ENCODE measurements around the gene TPI1.
"Not testable (repeated sequence)": the region's sequence is repeated elsewhere in the genome, so short reads cannot be mapped to it uniquely, and the experiment has no call there.

Gene TPI1

GRCh38 chr12:6871052-6871957, 4.0 kb downstream of the TPI1 start:
- Histone ChIP-seq H3K36me3 (ENCODE audit: control insufficient read depth, insufficient read depth, low read length) (peaks cover 30% of the 10 kb centered on the region), H3K4me3 (ENCODE audit: low read depth, low read length) (peak overlapping the region; percentile 96), H3K27ac (ENCODE audit: low read depth, low read length) (peak overlapping the region; percentile 67), H3K9ac (ENCODE audit: low read depth, low read length) (no peak overlapping the region), H3K9me3 (ENCODE audit: control insufficient read depth, insufficient read depth, low read length) (no peaks in the 10 kb centered on the region), H3K4me1 (ENCODE audit: control insufficient read depth, insufficient read depth, low read length) (peaks cover 38% of the 10 kb centered on the region), H3K27me3 (ENCODE audit: control insufficient read depth, insufficient read depth, low read length) (no peaks in the 10 kb centered on the region)

GRCh38 chr12:6872073-6873048, 5.0 kb downstream of the TPI1 start:
- Histone ChIP-seq H3K27ac (ENCODE audit: low read depth, low read length) (peak overlapping the region; percentile 85), H3K27me3 (ENCODE audit: control insufficient read depth, insufficient read depth, low read length) (no peaks in the 10 kb centered on the region), H3K9me3 (ENCODE audit: control insufficient read depth, insufficient read depth, low read length) (no peaks in the 10 kb centered on the region), H3K36me3 (ENCODE audit: control insufficient read depth, insufficient read depth, low read length) (peaks cover 30% of the 10 kb centered on the region), H3K4me1 (ENCODE audit: control insufficient read depth, insufficient read depth, low read length) (peaks cover 31% of the 10 kb centered on the region), H3K9ac (ENCODE audit: low read depth, low read length) (peak overlapping the region; percentile 72), H3K4me3 (ENCODE audit: low read depth, low read length) (peak overlapping the region; percentile 96)

GRCh38 chr12:6873094-6874014, 6.0 kb downstream of the TPI1 start, which contains the start of gene SPSB2:
TSS of gene SPSB2 (minus strand) at chr12:6873303. CDS start at chr12:6872901, 402 bp downstream.
- H3K36me3 ChIP-seq (ENCODE audit: control insufficient read depth, insufficient read depth, low read length): peaks cover 30% of the 10 kb centered on the region
- H3K27me3 ChIP-seq (ENCODE audit: control insufficient read depth, insufficient read depth, low read length): no peaks in the 10 kb centered on the region
- H3K9ac ChIP-seq (ENCODE audit: low read depth, low read length): peak within 1 kb of the TSS; percentile 72
- no peaks in the 10 kb centered on the region for H3K9me3 ChIP-seq (ENCODE audit: control insufficient read depth, insufficient read depth, low read length)
- peaks cover 31% of the 10 kb centered on the region for H3K4me1 ChIP-seq (ENCODE audit: control insufficient read depth, insufficient read depth, low read length)
- peak within 1 kb of the TSS; percentile 85 for H3K27ac ChIP-seq (ENCODE audit: low read depth, low read length)
- peak within 1 kb of the TSS; percentile 96 for H3K4me3 ChIP-seq (ENCODE audit: low read depth, low read length)

GRCh38 chr12:6874015-6874368, 6.7 kb downstream of the TPI1 start:
- peaks cover 28% of the 10 kb centered on the region for H3K4me1 ChIP-seq (ENCODE audit: control insufficient read depth, insufficient read depth, low read length)
- not testable (repeated sequence) for H3K27me3 ChIP-seq (ENCODE audit: control insufficient read depth, insufficient read depth, low read length); H3K9me3 ChIP-seq (ENCODE audit: control insufficient read depth, insufficient read depth, low read length)
- H3K4me3 ChIP-seq (ENCODE audit: low read depth, low read length): peak overlapping the region; percentile 86
- peak overlapping the region; percentile 66 for H3K9ac ChIP-seq (ENCODE audit: low read depth, low read length)
- H3K36me3 ChIP-seq (ENCODE audit: control insufficient read depth, insufficient read depth, low read length): peaks cover 27% of the 10 kb centered on the region
- H3K27ac ChIP-seq (ENCODE audit: low read depth, low read length): peak overlapping the region; percentile 83

GRCh38 chr12:6879824-6880223, 12.5 kb downstream of the TPI1 start:
- H3K27ac ChIP-seq (ENCODE audit: low read depth, low read length); H3K27me3 ChIP-seq (ENCODE audit: control insufficient read depth, insufficient read depth, low read length); H3K4me1 ChIP-seq (ENCODE audit: control insufficient read depth, insufficient read depth, low read length); H3K9me3 ChIP-seq (ENCODE audit: control insufficient read depth, insufficient read depth, low read length); H3K4me3 ChIP-seq (ENCODE audit: low read depth, low read length); H3K9ac ChIP-seq (ENCODE audit: low read depth, low read length): not testable (repeated sequence)
- H3K36me3 ChIP-seq (ENCODE audit: control insufficient read depth, insufficient read depth, low read length): peaks cover 24% of the 10 kb centered on the region

GRCh38 chr12:6883252-6883651, 15.9 kb downstream of the TPI1 start:
- Histone ChIP-seq H3K9me3 (ENCODE audit: control insufficient read depth, insufficient read depth, low read length) (no peaks in the 10 kb centered on the region), H3K4me1 (ENCODE audit: control insufficient read depth, insufficient read depth, low read length) (peaks cover 20% of the 10 kb centered on the region), H3K36me3 (ENCODE audit: control insufficient read depth, insufficient read depth, low read length) (peaks cover 21% of the 10 kb centered on the region), H3K4me3 (ENCODE audit: low read depth, low read length) (no peak overlapping the region), H3K27ac (ENCODE audit: low read depth, low read length) (no peak overlapping the region), H3K27me3 (ENCODE audit: control insufficient read depth, insufficient read depth, low read length) (no peaks in the 10 kb centered on the region), H3K9ac (ENCODE audit: low read depth, low read length) (no peak overlapping the region)

GRCh38 chr12:6883683-6884082, 16.4 kb downstream of the TPI1 start:
- Histone ChIP-seq H3K36me3 (ENCODE audit: control insufficient read depth, insufficient read depth, low read length) (peaks cover 21% of the 10 kb centered on the region), H3K27ac (ENCODE audit: low read depth, low read length) (no peak overlapping the region), H3K4me1 (ENCODE audit: control insufficient read depth, insufficient read depth, low read length) (peaks cover 24% of the 10 kb centered on the region), H3K9me3 (ENCODE audit: control insufficient read depth, insufficient read depth, low read length) (no peaks in the 10 kb centered on the region), H3K4me3 (ENCODE audit: low read depth, low read length) (no peak overlapping the region), H3K27me3 (ENCODE audit: control insufficient read depth, insufficient read depth, low read length) (no peaks in the 10 kb centered on the region), H3K9ac (ENCODE audit: low read depth, low read length) (no peak overlapping the region)

- peak overlapping the region; percentile 84 for H3K27ac ChIP-seq (ENCODE audit: low read depth, low read length)
- no peaks in the 10 kb centered on the region for H3K27me3 ChIP-seq (ENCODE audit: control insufficient read depth, insufficient read depth, low read length)
- no peak overlapping the region for H3K4me3 ChIP-seq (ENCODE audit: low read depth, low read length)
- H3K9ac ChIP-seq (ENCODE audit: low read depth, low read length): no peak overlapping the region
- H3K9me3 ChIP-seq (ENCODE audit: control insufficient read depth, insufficient read depth, low read length): no peaks in the 10 kb centered on the region
- H3K36me3 ChIP-seq (ENCODE audit: control insufficient read depth, insufficient read depth, low read length): peaks cover 21% of the 10 kb centered on the region
- peaks cover 24% of the 10 kb centered on the region for H3K4me1 ChIP-seq (ENCODE audit: control insufficient read depth, insufficient read depth, low read length)
Observed at GRCh38 chr12:6884539-6884938, 17.2 kb downstream of the TPI1 start.

- Histone ChIP-seq H3K27ac (ENCODE audit: low read depth, low read length) (peak overlapping the region; percentile 84), H3K4me1 (ENCODE audit: control insufficient read depth, insufficient read depth, low read length) (peaks cover 31% of the 10 kb centered on the region), H3K36me3 (ENCODE audit: control insufficient read depth, insufficient read depth, low read length) (peaks cover 21% of the 10 kb centered on the region)
- H3K27me3 ChIP-seq (ENCODE audit: control insufficient read depth, insufficient read depth, low read length); H3K9ac ChIP-seq (ENCODE audit: low read depth, low read length); H3K9me3 ChIP-seq (ENCODE audit: control insufficient read depth, insufficient read depth, low read length); H3K4me3 ChIP-seq (ENCODE audit: low read depth, low read length): not testable (repeated sequence)
Observed at GRCh38 chr12:6886206-6886999, 19.1 kb downstream of the TPI1 start.

Measured in HUES48 (cell line).